Fibroblast of villous mesenchyme (primary cell): ENCODE results near the gene MS4A3. TPM values are rescaled to one million over a fixed set of nuclear protein-coding genes. Genes with fewer than 3 reads are reported as not detected.
"Not testable (repeated sequence)": the region's sequence is repeated elsewhere in the genome, so short reads cannot be mapped to it uniquely, and the experiment has no call there.

Experiments
- DNase-seq: peaks from one replicate; pipeline ENCODE4 v3.0.0-alpha.2; 2010; ENCODE audit warnings: low read depth
- H3K4me3 ChIP-seq: 2 replicates; pipeline ENCODE4 v1.5.1; 2011; ENCODE audit warnings: low read depth, mild to moderate bottlenecking, low read length
- CTCF ChIP-seq: IDR thresholded peaks from 2 replicates; pipeline ENCODE4 v1.5.1; 2012; ENCODE audit warnings: low read depth, mild to moderate bottlenecking, low read length; ENCODE audit not compliant: insufficient read depth
- total RNA-seq: library from RNA; depleted of rRNA; stranded (reverse); fragments of >200 nt; gene quantifications from 2 replicates; pipeline ENCODE4 v1.2.3, GENCODE V29; 2012

The MS4A3 gene
- total RNA-seq, 1 donor, result not detected

GRCh38 chr11:60088364-60088763 is 31.9 kb downstream of the MS4A3 start, which contains the start of gene MS4A2:
TSS of gene MS4A2 (plus strand) at chr11:60088664. CDS start at chr11:60088766, 102 bp downstream.
- no peak for DNase-seq
- TF ChIP-seq CTCF, result no peak
- no peak within 1 kb of the TSS for H3K4me3 ChIP-seq

- TF ChIP-seq CTCF, result no peak
- no peak overlapping the region for H3K4me3 ChIP-seq
- no peak for DNase-seq
These were observed 39.1 kb downstream of the MS4A3 start for GRCh38 chr11:60095477-60096120.

GRCh38 chr11:60097189-60097588 is 40.7 kb downstream of the MS4A3 start:
- TF ChIP-seq CTCF, result no peak
- no peak for DNase-seq
- no peak overlapping the region for H3K4me3 ChIP-seq

GRCh38 chr11:60098508-60098907 is 42.0 kb downstream of the MS4A3 start:
- no peak for TF ChIP-seq CTCF
- DNase-seq, result no peak
- H3K4me3 ChIP-seq, result no peak overlapping the region

GRCh38 chr11:60100516-60100915 is 44.1 kb downstream of the MS4A3 start:
- no peak overlapping the region for H3K4me3 ChIP-seq
- TF ChIP-seq CTCF, result no peak
- no peak for DNase-seq

- not testable (repeated sequence) for DNase-seq, H3K4me3 ChIP-seq
These were observed 44.9 kb downstream of the MS4A3 start for GRCh38 chr11:60101368-60101767.

GRCh38 chr11:60104471-60105115 is 48.1 kb downstream of the MS4A3 start:
- H3K4me3 ChIP-seq, DNase-seq: not testable (repeated sequence)

- not testable (repeated sequence) for H3K4me3 ChIP-seq, DNase-seq
These were observed 52.2 kb downstream of the MS4A3 start for GRCh38 chr11:60108631-60109030.
